GM23338 (cell line): ENCODE measurements around the gene RPP38. TPM values are rescaled to one million over a fixed set of nuclear protein-coding genes. Genes with fewer than 3 reads are reported as not detected.

ENCODE experiments used
- ATAC-seq: fragments of 200-7000 bp; cut with Tn5 transposase; 3 replicates; pipeline ENCODE4 v1.9.1; 2020
- DNase-seq: peaks from one replicate; pipeline ENCODE4 v3.0.0-alpha.2; 2015; ENCODE audit warnings: low spot score
- H2AFZ ChIP-seq: fragments of 200-600 bp; sonication (generic); 2 replicates; pipeline ENCODE4 v1.8.0; 2016; ENCODE audit warnings: antibody characterized with exemption, mild to moderate bottlenecking, moderate library complexity
- H3F3A ChIP-seq: fragments of 200-600 bp; sonication (generic); replicated peaks from 2 replicates; pipeline ENCODE4 v1.8.0; 2017; ENCODE audit warnings: antibody characterized with exemption, mixed run types, low read depth
- H3K27ac ChIP-seq: fragments of 200-600 bp; sonication (generic); 2 replicates; pipeline ENCODE4 v1.6.1; 2016; ENCODE audit warnings: low read depth
- H3K27me3 ChIP-seq: fragments of 200-600 bp; sonication (generic); 2 replicates; pipeline ENCODE4 v1.8.0; 2016; ENCODE audit warnings: mild to moderate bottlenecking, mixed run types, moderate library complexity; ENCODE audit not compliant: insufficient read depth
- H3K36me3 ChIP-seq: fragments of 200-600 bp; sonication (generic); 2 replicates; pipeline ENCODE4 v1.8.0; 2016; ENCODE audit warnings: mild to moderate bottlenecking; ENCODE audit not compliant: insufficient read depth
- H3K4me1 ChIP-seq: fragments of 200-600 bp; sonication (generic); 2 replicates; pipeline ENCODE4 v1.8.0; 2016; ENCODE audit warnings: mild to moderate bottlenecking, moderate library complexity; ENCODE audit not compliant: insufficient read depth
- H3K4me2 ChIP-seq: fragments of 200-600 bp; sonication (generic); 2 replicates; pipeline ENCODE4 v1.7.1; 2017; ENCODE audit warnings: mixed run types
- H3K4me3 ChIP-seq: fragments of 200-600 bp; sonication (generic); 2 replicates; pipeline ENCODE4 v1.6.1; 2016; ENCODE audit warnings: mixed run types
- H3K79me2 ChIP-seq: fragments of 200-600 bp; sonication (generic); replicated peaks from 2 replicates; pipeline ENCODE4 v1.8.0; 2017; ENCODE audit warnings: mild to moderate bottlenecking; ENCODE audit not compliant: insufficient read depth
- H3K9me2 ChIP-seq: fragments of 200-600 bp; sonication (generic); 2 replicates; pipeline ENCODE4 v1.8.0; 2017; ENCODE audit not compliant: insufficient read depth
- H4K20me1 ChIP-seq: fragments of 200-600 bp; sonication (generic); replicated peaks from 2 replicates; pipeline ENCODE4 v1.8.0; 2017; ENCODE audit warnings: mild to moderate bottlenecking; ENCODE audit not compliant: insufficient read depth
- H3K27ac Mint-ChIP-seq: 2 replicates; pipeline ENCODE4 v1.8.0; 2020; ENCODE audit warnings: inconsistent platforms, mild to moderate bottlenecking, moderate library complexity, mixed read lengths
- H3K27me3 Mint-ChIP-seq: 3 replicates; pipeline ENCODE4 v1.8.0; 2022; ENCODE audit warnings: low read depth, mild to moderate bottlenecking, moderate library complexity, mixed read lengths, inconsistent platforms; ENCODE audit not compliant: insufficient read depth, poor library complexity
- H3K36me3 Mint-ChIP-seq: 3 replicates; pipeline ENCODE4 v1.8.0; 2021; ENCODE audit warnings: low read depth, mild to moderate bottlenecking, inconsistent platforms, moderate library complexity, mixed read lengths
- H3K4me1 Mint-ChIP-seq: 3 replicates; pipeline ENCODE4 v1.8.0; 2020; ENCODE audit warnings: mild to moderate bottlenecking, inconsistent platforms, mixed read lengths
- H3K4me3 Mint-ChIP-seq: 3 replicates; pipeline ENCODE4 v1.8.0; 2021; ENCODE audit warnings: moderate library complexity, mild to moderate bottlenecking, inconsistent platforms, mixed read lengths
- H3K9me3 Mint-ChIP-seq: 3 replicates; pipeline ENCODE4 v1.8.0; 2020; ENCODE audit warnings: moderate library complexity, mild to moderate bottlenecking, inconsistent platforms, mixed read lengths
- CREB1 ChIP-seq: fragments of 250-450 bp; sonication (Bioruptor Pico); IDR thresholded peaks from 2 replicates; pipeline ENCODE4 v1.5.0; 2020; ENCODE audit warnings: low read depth, mild to moderate bottlenecking, moderate library complexity
- EZH2 ChIP-seq: fragments of 200-600 bp; sonication (generic); IDR thresholded peaks from one replicate; pipeline ENCODE4 v1.8.0; 2017; ENCODE audit warnings: antibody characterized with exemption, mild to moderate bottlenecking, low read depth; ENCODE audit not compliant: unreplicated experiment
- EZH2phosphoT487 ChIP-seq: fragments of 200-600 bp; sonication (generic); IDR thresholded peaks from one replicate; pipeline ENCODE4 v1.8.1; 2018; ENCODE audit warnings: antibody characterized with exemption; ENCODE audit not compliant: unreplicated experiment
- NANOG ChIP-seq: IDR thresholded peaks from 2 replicates; pipeline ENCODE4 v1.6.1; 2016; ENCODE audit warnings: antibody characterized with exemption, borderline replicate concordance
- POLR2AphosphoS5 ChIP-seq: IDR thresholded peaks from 2 replicates; pipeline ENCODE4 v1.6.1; 2016; ENCODE audit warnings: antibody characterized with exemption, low read depth
- STAT1 ChIP-seq: IDR thresholded peaks from one replicate; pipeline ENCODE4 v1.6.1; 2016; ENCODE audit warnings: antibody characterized with exemption; ENCODE audit not compliant: unreplicated experiment
- ZNF114 ChIP-seq: fragments of 250-450 bp; sonication (Bioruptor Pico); IDR thresholded peaks from 2 replicates; pipeline ENCODE4 v1.5.0; 2020; ENCODE audit warnings: mild to moderate bottlenecking, moderate library complexity
- ZNF331 ChIP-seq: fragments of 250-450 bp; sonication (Bioruptor Pico); IDR thresholded peaks from 2 replicates; pipeline ENCODE4 v1.5.0; 2020; ENCODE audit warnings: low read depth, mild to moderate bottlenecking, moderate library complexity
- polyA plus RNA-seq: library from polyadenylated mRNA; unstranded; fragments of >200 nt; fragmentation: Nextera tagmentation; extraction: Ambion mirVana; gene quantifications from 2 replicates; pipeline ENCODE4 v1.2.1, GENCODE V29; 2016
- total RNA-seq: library from RNA; depleted of rRNA; stranded (reverse); fragments of >200 nt; shearing (Covaris generic); gene quantifications from 2 replicates; pipeline ENCODE4 v1.2.3, GENCODE V29; 2014
- TF ChIP-seq, protein P1 (sequence below): IDR thresholded peaks from 2 replicates; pipeline ENCODE4 v1.6.1; 2016; ENCODE audit warnings: antibody characterized with exemption
- TF ChIP-seq, protein P2 (sequence below), 2 experiments: fragments of 200-600 bp in 1 of 2; sonication (generic) in 1 of 2; conservative IDR thresholded peaks; 2 replicates each; pipeline versions ENCODE4 v1.5.1 to v1.6.1; 2016 to 2017; ENCODE audit warnings: antibody characterized with exemption in 2 of 2, low read depth in 2 of 2, mild to moderate bottlenecking in 2 of 2, moderate library complexity in 1 of 2
- TF ChIP-seq, protein P3 (sequence below): IDR thresholded peaks from one replicate; pipeline ENCODE4 v1.6.1; 2018; ENCODE audit warnings: antibody characterized with exemption; ENCODE audit not compliant: unreplicated experiment
- TF ChIP-seq, protein P4 (sequence below): fragments of 250-450 bp; sonication (Bioruptor Pico); IDR thresholded peaks from 2 replicates; pipeline ENCODE4 v1.5.0; 2020; ENCODE audit warnings: mild to moderate bottlenecking, moderate library complexity

The RPP38 gene
- total and polyA plus RNA-seq, 2 experiments from 2014 or later: 20.1 to 50.7 TPM

DNA sequence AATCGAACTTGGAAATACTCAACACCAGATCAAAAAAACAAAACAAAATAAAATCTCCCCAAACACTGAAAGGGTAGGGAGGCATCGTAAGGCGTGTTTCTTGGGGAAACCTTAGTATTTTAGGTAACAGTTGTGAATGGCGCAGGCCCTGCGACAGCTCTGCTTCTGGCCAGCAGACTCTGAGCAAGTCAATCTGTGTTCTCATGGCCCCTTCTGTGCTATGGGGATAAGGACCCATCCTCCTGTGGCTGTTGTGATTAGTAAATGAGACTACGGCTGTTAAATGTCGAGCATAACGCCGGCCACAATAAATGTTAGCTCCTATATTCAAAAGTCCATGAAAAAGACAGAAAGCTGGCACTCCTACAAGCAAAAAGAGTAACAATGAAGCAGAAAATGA is 27.0 kb downstream of the RPP38 start:
- Mint-ChIP-seq H3K9me3 (peaks cover 3% of the 10 kb centered on the region; the same call in 1 of the 3 replicates), H3K4me1 (no peaks in the 10 kb centered on the region), H3K4me3 (no peak overlapping the region), H3K36me3 (peaks cover 23% of the 10 kb centered on the region), H3K27me3 (peaks cover 2% of the 10 kb centered on the region), H3K27ac (no peak overlapping the region)
- Histone ChIP-seq H3K9me2 (no peaks in the 10 kb centered on the region), H3K36me3 (peaks cover 6% of the 10 kb centered on the region; the same call in 1 of the 2 replicates), H4K20me1 (no peaks in the 10 kb centered on the region), H3K4me3 (no peak overlapping the region), H3K27ac (no peak overlapping the region), H3F3A (no peaks in the 10 kb centered on the region), H3K4me2 (no peak overlapping the region), H3K79me2 (no peaks in the 10 kb centered on the region), H3K27me3 (no peaks in the 10 kb centered on the region), H3K4me1 (no peaks in the 10 kb centered on the region), H2AFZ (no peak overlapping the region)
- ATAC-seq (no peak), DNase-seq (no peak)
- TF ChIP-seq, protein P1, sequence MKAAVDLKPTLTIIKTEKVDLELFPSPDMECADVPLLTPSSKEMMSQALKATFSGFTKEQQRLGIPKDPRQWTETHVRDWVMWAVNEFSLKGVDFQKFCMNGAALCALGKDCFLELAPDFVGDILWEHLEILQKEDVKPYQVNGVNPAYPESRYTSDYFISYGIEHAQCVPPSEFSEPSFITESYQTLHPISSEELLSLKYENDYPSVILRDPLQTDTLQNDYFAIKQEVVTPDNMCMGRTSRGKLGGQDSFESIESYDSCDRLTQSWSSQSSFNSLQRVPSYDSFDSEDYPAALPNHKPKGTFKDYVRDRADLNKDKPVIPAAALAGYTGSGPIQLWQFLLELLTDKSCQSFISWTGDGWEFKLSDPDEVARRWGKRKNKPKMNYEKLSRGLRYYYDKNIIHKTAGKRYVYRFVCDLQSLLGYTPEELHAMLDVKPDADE: no peak
- TF ChIP-seq ZNF331 (CRISPR knock-in tag) (no peak), POLR2AphosphoS5 (no peak), EZH2phosphoT487 (no peak), CREB1 (CRISPR knock-in tag) (no peak), ZNF114 (no peak), NANOG (no peak), EZH2 (no peak), STAT1 (no peak)
- TF ChIP-seq, protein P2, sequence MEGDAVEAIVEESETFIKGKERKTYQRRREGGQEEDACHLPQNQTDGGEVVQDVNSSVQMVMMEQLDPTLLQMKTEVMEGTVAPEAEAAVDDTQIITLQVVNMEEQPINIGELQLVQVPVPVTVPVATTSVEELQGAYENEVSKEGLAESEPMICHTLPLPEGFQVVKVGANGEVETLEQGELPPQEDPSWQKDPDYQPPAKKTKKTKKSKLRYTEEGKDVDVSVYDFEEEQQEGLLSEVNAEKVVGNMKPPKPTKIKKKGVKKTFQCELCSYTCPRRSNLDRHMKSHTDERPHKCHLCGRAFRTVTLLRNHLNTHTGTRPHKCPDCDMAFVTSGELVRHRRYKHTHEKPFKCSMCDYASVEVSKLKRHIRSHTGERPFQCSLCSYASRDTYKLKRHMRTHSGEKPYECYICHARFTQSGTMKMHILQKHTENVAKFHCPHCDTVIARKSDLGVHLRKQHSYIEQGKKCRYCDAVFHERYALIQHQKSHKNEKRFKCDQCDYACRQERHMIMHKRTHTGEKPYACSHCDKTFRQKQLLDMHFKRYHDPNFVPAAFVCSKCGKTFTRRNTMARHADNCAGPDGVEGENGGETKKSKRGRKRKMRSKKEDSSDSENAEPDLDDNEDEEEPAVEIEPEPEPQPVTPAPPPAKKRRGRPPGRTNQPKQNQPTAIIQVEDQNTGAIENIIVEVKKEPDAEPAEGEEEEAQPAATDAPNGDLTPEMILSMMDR (conservative IDR thresholded peaks at IDR 0.05; ENCODE audit: low read depth in 2 of 2): no peak
- TF ChIP-seq, protein P3, sequence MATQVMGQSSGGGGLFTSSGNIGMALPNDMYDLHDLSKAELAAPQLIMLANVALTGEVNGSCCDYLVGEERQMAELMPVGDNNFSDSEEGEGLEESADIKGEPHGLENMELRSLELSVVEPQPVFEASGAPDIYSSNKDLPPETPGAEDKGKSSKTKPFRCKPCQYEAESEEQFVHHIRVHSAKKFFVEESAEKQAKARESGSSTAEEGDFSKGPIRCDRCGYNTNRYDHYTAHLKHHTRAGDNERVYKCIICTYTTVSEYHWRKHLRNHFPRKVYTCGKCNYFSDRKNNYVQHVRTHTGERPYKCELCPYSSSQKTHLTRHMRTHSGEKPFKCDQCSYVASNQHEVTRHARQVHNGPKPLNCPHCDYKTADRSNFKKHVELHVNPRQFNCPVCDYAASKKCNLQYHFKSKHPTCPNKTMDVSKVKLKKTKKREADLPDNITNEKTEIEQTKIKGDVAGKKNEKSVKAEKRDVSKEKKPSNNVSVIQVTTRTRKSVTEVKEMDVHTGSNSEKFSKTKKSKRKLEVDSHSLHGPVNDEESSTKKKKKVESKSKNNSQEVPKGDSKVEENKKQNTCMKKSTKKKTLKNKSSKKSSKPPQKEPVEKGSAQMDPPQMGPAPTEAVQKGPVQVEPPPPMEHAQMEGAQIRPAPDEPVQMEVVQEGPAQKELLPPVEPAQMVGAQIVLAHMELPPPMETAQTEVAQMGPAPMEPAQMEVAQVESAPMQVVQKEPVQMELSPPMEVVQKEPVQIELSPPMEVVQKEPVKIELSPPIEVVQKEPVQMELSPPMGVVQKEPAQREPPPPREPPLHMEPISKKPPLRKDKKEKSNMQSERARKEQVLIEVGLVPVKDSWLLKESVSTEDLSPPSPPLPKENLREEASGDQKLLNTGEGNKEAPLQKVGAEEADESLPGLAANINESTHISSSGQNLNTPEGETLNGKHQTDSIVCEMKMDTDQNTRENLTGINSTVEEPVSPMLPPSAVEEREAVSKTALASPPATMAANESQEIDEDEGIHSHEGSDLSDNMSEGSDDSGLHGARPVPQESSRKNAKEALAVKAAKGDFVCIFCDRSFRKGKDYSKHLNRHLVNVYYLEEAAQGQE: no peak
- TF ChIP-seq, protein P4, sequence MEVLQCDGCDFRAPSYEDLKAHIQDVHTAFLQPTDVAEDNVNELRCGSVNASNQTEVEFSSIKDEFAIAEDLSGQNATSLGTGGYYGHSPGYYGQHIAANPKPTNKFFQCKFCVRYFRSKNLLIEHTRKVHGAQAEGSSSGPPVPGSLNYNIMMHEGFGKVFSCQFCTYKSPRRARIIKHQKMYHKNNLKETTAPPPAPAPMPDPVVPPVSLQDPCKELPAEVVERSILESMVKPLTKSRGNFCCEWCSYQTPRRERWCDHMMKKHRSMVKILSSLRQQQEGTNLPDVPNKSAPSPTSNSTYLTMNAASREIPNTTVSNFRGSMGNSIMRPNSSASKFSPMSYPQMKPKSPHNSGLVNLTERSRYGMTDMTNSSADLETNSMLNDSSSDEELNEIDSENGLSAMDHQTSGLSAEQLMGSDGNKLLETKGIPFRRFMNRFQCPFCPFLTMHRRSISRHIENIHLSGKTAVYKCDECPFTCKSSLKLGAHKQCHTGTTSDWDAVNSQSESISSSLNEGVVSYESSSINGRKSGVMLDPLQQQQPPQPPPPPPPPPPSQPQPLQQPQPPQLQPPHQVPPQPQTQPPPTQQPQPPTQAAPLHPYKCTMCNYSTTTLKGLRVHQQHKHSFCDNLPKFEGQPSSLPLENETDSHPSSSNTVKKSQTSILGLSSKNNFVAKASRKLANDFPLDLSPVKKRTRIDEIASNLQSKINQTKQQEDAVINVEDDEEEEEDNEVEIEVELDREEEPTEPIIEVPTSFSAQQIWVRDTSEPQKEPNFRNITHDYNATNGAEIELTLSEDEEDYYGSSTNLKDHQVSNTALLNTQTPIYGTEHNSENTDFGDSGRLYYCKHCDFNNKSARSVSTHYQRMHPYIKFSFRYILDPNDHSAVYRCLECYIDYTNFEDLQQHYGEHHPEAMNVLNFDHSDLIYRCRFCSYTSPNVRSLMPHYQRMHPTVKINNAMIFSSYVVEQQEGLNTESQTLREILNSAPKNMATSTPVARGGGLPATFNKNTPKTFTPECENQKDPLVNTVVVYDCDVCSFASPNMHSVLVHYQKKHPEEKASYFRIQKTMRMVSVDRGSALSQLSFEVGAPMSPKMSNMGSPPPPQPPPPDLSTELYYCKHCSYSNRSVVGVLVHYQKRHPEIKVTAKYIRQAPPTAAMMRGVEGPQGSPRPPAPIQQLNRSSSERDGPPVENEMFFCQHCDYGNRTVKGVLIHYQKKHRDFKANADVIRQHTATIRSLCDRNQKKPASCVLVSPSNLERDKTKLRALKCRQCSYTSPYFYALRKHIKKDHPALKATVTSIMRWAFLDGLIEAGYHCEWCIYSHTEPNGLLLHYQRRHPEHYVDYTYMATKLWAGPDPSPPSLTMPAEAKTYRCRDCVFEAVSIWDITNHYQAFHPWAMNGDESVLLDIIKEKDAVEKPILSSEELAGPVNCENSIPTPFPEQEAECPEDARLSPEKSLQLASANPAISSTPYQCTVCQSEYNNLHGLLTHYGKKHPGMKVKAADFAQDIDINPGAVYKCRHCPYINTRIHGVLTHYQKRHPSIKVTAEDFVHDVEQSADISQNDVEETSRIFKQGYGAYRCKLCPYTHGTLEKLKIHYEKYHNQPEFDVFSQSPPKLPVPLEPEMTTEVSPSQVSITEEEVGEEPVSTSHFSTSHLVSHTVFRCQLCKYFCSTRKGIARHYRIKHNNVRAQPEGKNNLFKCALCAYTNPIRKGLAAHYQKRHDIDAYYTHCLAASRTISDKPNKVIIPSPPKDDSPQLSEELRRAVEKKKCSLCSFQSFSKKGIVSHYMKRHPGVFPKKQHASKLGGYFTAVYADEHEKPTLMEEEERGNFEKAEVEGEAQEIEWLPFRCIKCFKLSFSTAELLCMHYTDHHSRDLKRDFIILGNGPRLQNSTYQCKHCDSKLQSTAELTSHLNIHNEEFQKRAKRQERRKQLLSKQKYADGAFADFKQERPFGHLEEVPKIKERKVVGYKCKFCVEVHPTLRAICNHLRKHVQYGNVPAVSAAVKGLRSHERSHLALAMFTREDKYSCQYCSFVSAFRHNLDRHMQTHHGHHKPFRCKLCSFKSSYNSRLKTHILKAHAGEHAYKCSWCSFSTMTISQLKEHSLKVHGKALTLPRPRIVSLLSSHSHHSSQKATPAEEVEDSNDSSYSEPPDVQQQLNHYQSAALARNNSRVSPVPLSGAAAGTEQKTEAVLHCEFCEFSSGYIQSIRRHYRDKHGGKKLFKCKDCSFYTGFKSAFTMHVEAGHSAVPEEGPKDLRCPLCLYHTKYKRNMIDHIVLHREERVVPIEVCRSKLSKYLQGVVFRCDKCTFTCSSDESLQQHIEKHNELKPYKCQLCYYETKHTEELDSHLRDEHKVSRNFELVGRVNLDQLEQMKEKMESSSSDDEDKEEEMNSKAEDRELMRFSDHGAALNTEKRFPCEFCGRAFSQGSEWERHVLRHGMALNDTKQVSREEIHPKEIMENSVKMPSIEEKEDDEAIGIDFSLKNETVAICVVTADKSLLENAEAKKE (CRISPR knock-in tag): no peak
